ENCODE measurements around the gene MS4A2. TPM values are rescaled to one million over a fixed set of nuclear protein-coding genes. Genes with fewer than 3 reads are reported as not detected.
"Not testable (repeated sequence)": the region's sequence is repeated elsewhere in the genome, so short reads cannot be mapped to it uniquely, and the experiment has no call there.

The MS4A2 gene
- total RNA-seq, 4 donors from 2014 or later = 0.33 to 0.96 (median 0.39) TPM; not detected in 1

- no peaks in the 10 kb centered on the region for H3K9me3 ChIP-seq
- no peaks in the 10 kb centered on the region for H3K36me3 ChIP-seq
- H3K4me1 ChIP-seq = no peaks in the 10 kb centered on the region
- no peak overlapping the region for H3K27ac ChIP-seq
- no peak overlapping the region for H3K4me3 ChIP-seq (replicated peaks in 1 of 3)
- H3K27me3 ChIP-seq = no peaks in the 10 kb centered on the region
- intact Hi-C loops (cut with DNase I) = no loop called here
- TF ChIP-seq POLR2A (IDR thresholded peaks at IDR 0.05) (no peak), CTCF (IDR thresholded peaks at IDR 0.05) (no peak)
- no peak for DNase-seq
These were observed 37.6 kb downstream of the MS4A2 start for GRCh38 chr11:60125956-60126585.

GRCh38 chr11:60127311-60127811 is 38.9 kb downstream of the MS4A2 start:
- 79 to 83% methylated on average over 3 of the region's 3 CpGs for WGBS, 2 donors
- DNase-seq = no peak

GRCh38 chr11:60128376-60128775 is 39.9 kb downstream of the MS4A2 start:
- no peaks in the 10 kb centered on the region for H3K9me3 ChIP-seq

More at GRCh38 chr11:60127311-60127811, 38.9 kb downstream of the MS4A2 start:
- Histone ChIP-seq H3K27me3 (no peaks in the 10 kb centered on the region), H3K4me3 (replicated peaks in 1 of 3) (no peak overlapping the region), H3K9me3 (no peaks in the 10 kb centered on the region), H3K4me1 (no peaks in the 10 kb centered on the region), H3K36me3 (no peaks in the 10 kb centered on the region), H3K27ac (no peak overlapping the region)
- TF ChIP-seq CTCF (IDR thresholded peaks at IDR 0.05) (no peak), POLR2A (IDR thresholded peaks at IDR 0.05) (no peak)
- intact Hi-C loops (cut with DNase I) = no loop called here

GRCh38 chr11:60128866-60129265 is 40.4 kb downstream of the MS4A2 start:
- WGBS, 2 donors = 95 to 97% methylated on average over 4 of the region's 4 CpGs
- H3K27ac ChIP-seq; intact Hi-C loops (cut with DNase I); H3K4me3 ChIP-seq (replicated peaks in 1 of 3); H3K9me3 ChIP-seq; H3K36me3 ChIP-seq; H3K4me1 ChIP-seq; DNase-seq; H3K27me3 ChIP-seq: not testable (repeated sequence)

More at GRCh38 chr11:60128376-60128775, 39.9 kb downstream of the MS4A2 start:
- H3K4me1 ChIP-seq = no peaks in the 10 kb centered on the region
- H3K27me3 ChIP-seq = no peaks in the 10 kb centered on the region
- no peak overlapping the region for H3K27ac ChIP-seq
- no peaks in the 10 kb centered on the region for H3K36me3 ChIP-seq
- TF ChIP-seq CTCF (IDR thresholded peaks at IDR 0.05) (no peak), POLR2A (IDR thresholded peaks at IDR 0.05) (no peak)
- no peak overlapping the region for H3K4me3 ChIP-seq (replicated peaks in 1 of 3)
- no peak for DNase-seq
- intact Hi-C loops (cut with DNase I) = no loop called here
- 88 to 91% methylated on average over 2 of the region's 2 CpGs for WGBS, 2 donors

GRCh38 chr11:60129853-60130252 is 41.4 kb downstream of the MS4A2 start:
- 73 to 86% methylated on average over 3 of the region's 3 CpGs for WGBS, 2 donors
- Histone ChIP-seq H3K4me1 (no peaks in the 10 kb centered on the region), H3K9me3 (no peaks in the 10 kb centered on the region), H3K27ac (no peak overlapping the region), H3K36me3 (no peaks in the 10 kb centered on the region), H3K27me3 (no peaks in the 10 kb centered on the region), H3K4me3 (replicated peaks in 1 of 3) (no peak overlapping the region)
- no peak for DNase-seq
- TF ChIP-seq POLR2A (IDR thresholded peaks at IDR 0.05) (no peak), CTCF (IDR thresholded peaks at IDR 0.05) (no peak)
- intact Hi-C loops (cut with DNase I) = no loop called here

All from thyroid gland (tissue), 4 donors.